G401.6 (cell line): Measurements from ENCODE around the gene NAT16.
A peak's percentile ranks its signal among the peaks of the same experiment; 100 is the strongest.
"Not testable (repeated sequence)": the region's sequence is repeated elsewhere in the genome, so short reads cannot be mapped to it uniquely, and the experiment has no call there.

Experiments
- FAIRE-seq: peaks from 2 replicates; lab custom pipeline; 2012; peaks lifted over from hg19 to GRCh38; lab: Jason Lieb, UNC

The NAT16 gene

GRCh38 chr7:101125989-101126650 is 54.0 kb downstream of the NAT16 start:
- FAIRE-seq, result no peak

- FAIRE-seq, result no peak
Measured at GRCh38 chr7:101124376-101125056, 55.6 kb downstream of the NAT16 start.

GRCh38 chr7:101123703-101124068 is 56.4 kb downstream of the NAT16 start:
- FAIRE-seq, result no peak

GRCh38 chr7:101122933-101123702 is 57.0 kb downstream of the NAT16 start:
- no peak for FAIRE-seq

GRCh38 chr7:101121991-101122932 is 57.8 kb downstream of the NAT16 start:
- FAIRE-seq, result peak; percentile 97

- not testable (repeated sequence) for FAIRE-seq
Measured at GRCh38 chr7:101121631-101121990, 58.5 kb downstream of the NAT16 start.
